Stomach (tissue), 9 donors: ENCODE results near the gene ATP5ME. TPM values are rescaled to one million over a fixed set of nuclear protein-coding genes. Genes with fewer than 3 reads are reported as not detected.
"Not testable (repeated sequence)": the region's sequence is repeated elsewhere in the genome, so short reads cannot be mapped to it uniquely, and the experiment has no call there.

ENCODE experiments used
- DNase-seq, 2 donors: peaks; one replicate each; pipeline versions ENCODE4 v3.0.0 to v3.0.0-alpha.2; 2013 to 2019
- H3K27ac ChIP-seq, 5 donors: fragments of 200-600 bp in 4 of 5; sonication (generic) in 4 of 5; one replicate each; pipeline ENCODE4 v1.5.1; 2013 to 2019; ENCODE audit warnings: mild to moderate bottlenecking in 1 of 5, moderate library complexity in 1 of 5
- H3K27me3 ChIP-seq, 3 donors: fragments of 200-600 bp; sonication (generic); one replicate each; pipeline ENCODE4 v1.5.1; 2017 to 2019; ENCODE audit warnings: mixed run types in 1 of 3
- H3K36me3 ChIP-seq, 4 donors: fragments of 200-600 bp; sonication (generic); 1 replicate in 3 of 4; 2 replicates in 1 of 4; pipeline ENCODE4 v1.5.1; 2016 to 2019
- H3K4me1 ChIP-seq, 4 donors: fragments of 200-600 bp; sonication (generic); one replicate each; pipeline ENCODE4 v1.5.1; 2016 to 2019
- H3K4me3 ChIP-seq, 4 donors: fragments of 200-600 bp; sonication (generic) in 3 of 4; one replicate each; pipeline ENCODE4 v1.5.1; 2016 to 2019; ENCODE audit warnings: mild to moderate bottlenecking in 1 of 4
- H3K9me3 ChIP-seq, 4 donors: fragments of 200-600 bp; sonication (generic); one replicate each; pipeline ENCODE4 v1.5.1; 2016 to 2019
- EP300 ChIP-seq: sonication (generic); formaldehyde crosslinking; IDR thresholded peaks from one replicate; pipeline ENCODE4 v1.6.1; 2017; ENCODE audit warnings: antibody characterized with exemption
- POLR2A ChIP-seq, 4 donors: fragments of 450-650 bp; IDR thresholded peaks; one replicate each; pipeline ENCODE4 v1.6.1; 2016; ENCODE audit warnings: antibody characterized with exemption in 4 of 4, control low read depth in 2 of 4, mild to moderate bottlenecking in 1 of 4, moderate library complexity in 1 of 4
- POLR2AphosphoS5 ChIP-seq, 3 donors: sonication (generic); formaldehyde crosslinking; IDR thresholded peaks; one replicate each; pipeline ENCODE4 v1.6.1; 2016; ENCODE audit warnings: antibody characterized with exemption in 3 of 3
- WGBS, 5 donors: extraction: QIAGEN DNeasy Blood & Tissue Kit in 3 of 5; methylation state at CpG; one replicate each; pipeline versions ENCODE4 v1.1.5 to v1.1.7; 2013 to 2018; 5-methylcytosine and 5-hydroxymethylcytosine counted together
- intact Hi-C: fragments of 100-400 bp; cut with DNase I; formaldehyde crosslinking; loops from one replicate; pipeline ENCODE4 v1.15.1; 2023; ENCODE audit warnings: low total_unique reads
- polyA plus RNA-seq, 3 donors: library from polyadenylated mRNA; stranded (reverse); fragments of 200-250 nt; gene quantifications; one replicate each; pipeline ENCODE4 v1.2.3, GENCODE V29; 2013
- total RNA-seq, 5 donors: library from RNA; depleted of rRNA; stranded (reverse); fragments of >200 nt; gene quantifications; one replicate each; pipeline versions ENCODE4 v1.1.0 to v1.2.3, GENCODE V29; 2014 to 2016
- TF ChIP-seq, protein P1 (sequence below), 7 experiments: fragments of 450-650 bp in 4 of 7; fragments of 200-600 bp in 3 of 7; sonication (generic) in 3 of 7; IDR thresholded peaks; one replicate each; pipeline ENCODE4 v1.5.1; 2016 to 2019; ENCODE audit warnings: antibody characterized with exemption in 7 of 7, control low read depth in 2 of 7, mild to moderate bottlenecking in 1 of 7
- donor health status: healthy with polysubstance abuse.
- donor health status: Bipolar disorder and iron deficiency.
- donor health status: healthy.

The ATP5ME gene
- total and polyA plus RNA-seq, 8 donors: 8.0 to 876 (median 471) TPM

DNA sequence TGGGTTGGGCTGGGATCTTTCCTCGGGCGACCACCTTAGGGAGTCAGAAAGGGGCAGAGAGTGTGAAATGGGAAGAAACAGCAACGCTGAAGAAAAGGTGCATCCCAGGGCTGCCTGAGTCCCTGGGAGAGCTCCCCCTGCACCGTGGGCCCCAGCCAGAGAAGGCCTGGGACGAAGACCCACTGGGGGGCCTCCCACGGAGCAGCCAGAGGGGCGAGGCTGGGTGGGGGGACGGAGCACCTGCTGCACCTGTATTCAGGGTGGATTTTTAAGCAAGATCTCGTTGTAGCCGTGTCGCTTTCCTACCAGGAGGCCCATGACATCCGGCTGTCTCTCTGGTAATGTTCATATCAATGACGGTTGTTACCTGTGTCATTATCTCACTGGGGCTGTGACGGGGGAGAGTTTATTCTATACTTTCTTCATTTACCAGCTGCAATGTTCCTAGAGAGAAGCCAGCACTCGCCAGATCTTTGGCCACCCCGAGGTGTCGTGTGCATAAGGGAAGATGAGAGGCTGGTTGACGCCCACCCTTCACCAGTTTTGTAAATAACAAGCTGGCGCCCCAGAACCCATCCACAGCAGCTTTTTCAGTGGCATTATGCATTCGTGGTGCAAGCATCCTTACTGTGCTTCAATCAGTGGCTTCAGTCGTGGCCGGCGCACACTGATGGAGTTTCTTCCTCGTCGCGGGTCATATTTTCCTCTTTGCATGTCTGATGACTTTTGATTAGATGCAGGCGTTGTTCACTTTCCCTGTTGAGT lies 25.9 kb upstream of the ATP5ME start:
- Histone ChIP-seq H3K27me3 (no peaks in the 10 kb centered on the region), H3K27ac (peak overlapping the region in 3 of 5 donors; percentile 37 to 82 (median 70)), H3K4me1 (peaks cover 0 to 25% (median 11%) of the 10 kb centered on the region in 4 donors), H3K9me3 (no peaks in the 10 kb centered on the region), H3K36me3 (no peaks in the 10 kb centered on the region), H3K4me3 (no peak overlapping the region)
- whole genome bisulfite sequencing, 5 donors: 81 to 86% (median 83%) methylated on average over 27 of the region's 27 CpGs
- no peak for DNase-seq
- intact Hi-C loops: no loop called here
- TF ChIP-seq, protein P1, sequence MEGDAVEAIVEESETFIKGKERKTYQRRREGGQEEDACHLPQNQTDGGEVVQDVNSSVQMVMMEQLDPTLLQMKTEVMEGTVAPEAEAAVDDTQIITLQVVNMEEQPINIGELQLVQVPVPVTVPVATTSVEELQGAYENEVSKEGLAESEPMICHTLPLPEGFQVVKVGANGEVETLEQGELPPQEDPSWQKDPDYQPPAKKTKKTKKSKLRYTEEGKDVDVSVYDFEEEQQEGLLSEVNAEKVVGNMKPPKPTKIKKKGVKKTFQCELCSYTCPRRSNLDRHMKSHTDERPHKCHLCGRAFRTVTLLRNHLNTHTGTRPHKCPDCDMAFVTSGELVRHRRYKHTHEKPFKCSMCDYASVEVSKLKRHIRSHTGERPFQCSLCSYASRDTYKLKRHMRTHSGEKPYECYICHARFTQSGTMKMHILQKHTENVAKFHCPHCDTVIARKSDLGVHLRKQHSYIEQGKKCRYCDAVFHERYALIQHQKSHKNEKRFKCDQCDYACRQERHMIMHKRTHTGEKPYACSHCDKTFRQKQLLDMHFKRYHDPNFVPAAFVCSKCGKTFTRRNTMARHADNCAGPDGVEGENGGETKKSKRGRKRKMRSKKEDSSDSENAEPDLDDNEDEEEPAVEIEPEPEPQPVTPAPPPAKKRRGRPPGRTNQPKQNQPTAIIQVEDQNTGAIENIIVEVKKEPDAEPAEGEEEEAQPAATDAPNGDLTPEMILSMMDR (IDR thresholded peaks at IDR 0.05): no peak
- TF ChIP-seq POLR2AphosphoS5 (IDR thresholded peaks at IDR 0.05) (no peak), EP300 (no peak), POLR2A (IDR thresholded peaks at IDR 0.05) (no peak)

GRCh38 chr4:694341-694940 lies 20.4 kb upstream of the ATP5ME start:
- H3K27me3 ChIP-seq, DNase-seq, intact Hi-C loops, H3K9me3 ChIP-seq, H3K36me3 ChIP-seq, H3K4me3 ChIP-seq: not testable (repeated sequence)
- peaks cover 9 to 18% (median 14%) of the 10 kb centered on the region in 4 donors for H3K4me1 ChIP-seq
- peak overlapping the region in 1 of 5 donors; percentile 28 for H3K27ac ChIP-seq
- WGBS, 5 donors: 69 to 86% (median 80%) methylated on average over 12 of the region's 12 CpGs

DNA sequence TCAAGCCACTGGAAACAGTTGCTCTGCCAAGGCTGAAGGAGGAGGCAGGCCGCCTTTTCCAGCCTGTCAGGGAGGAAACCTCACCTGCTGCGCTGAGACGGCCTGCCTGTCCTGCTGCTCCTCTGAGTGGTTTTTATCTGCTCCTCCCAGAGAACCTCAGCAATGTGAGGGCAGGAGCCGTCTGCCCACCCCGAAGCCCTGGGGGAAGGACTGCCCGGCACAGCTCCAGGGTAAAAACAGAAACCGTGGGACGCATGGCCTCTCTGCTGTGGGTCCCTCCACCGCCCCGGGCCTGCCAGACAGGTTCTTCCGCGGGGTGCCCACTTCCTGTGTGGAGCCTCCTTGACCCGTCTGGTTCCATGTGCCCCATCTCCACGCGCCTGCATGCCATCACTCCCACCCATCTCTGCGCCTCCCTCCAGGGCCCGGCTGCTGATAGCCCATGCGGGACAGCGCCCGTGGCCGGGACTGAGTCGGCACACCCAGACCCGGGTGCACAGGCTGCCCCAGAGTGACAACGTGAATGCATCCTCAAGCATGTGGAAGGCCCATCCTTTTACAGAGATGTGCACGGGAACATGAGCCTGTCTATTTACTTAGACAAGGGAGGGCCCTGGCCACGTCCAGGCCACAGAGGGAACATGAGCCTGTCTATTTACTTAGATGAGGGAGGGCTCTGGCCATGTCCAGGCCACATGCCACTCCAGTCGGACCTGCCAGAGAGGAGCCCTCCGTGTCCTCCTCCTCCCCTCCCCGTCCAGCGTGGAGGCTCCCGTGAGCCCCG lies 18.9 kb upstream of the ATP5ME start:
- H3K4me1 ChIP-seq: peaks cover 23 to 27% (median 24%) of the 10 kb centered on the region in 4 donors
- intact Hi-C loops: no loop called here
- TF ChIP-seq POLR2A (IDR thresholded peaks at IDR 0.05) (no peak), EP300 (no peak), POLR2AphosphoS5 (IDR thresholded peaks at IDR 0.05) (no peak)
- TF ChIP-seq, protein P1 (IDR thresholded peaks at IDR 0.05): no peak
- no peaks in the 10 kb centered on the region for H3K36me3 ChIP-seq
- H3K27ac ChIP-seq: no peak overlapping the region
- H3K4me3 ChIP-seq: no peak overlapping the region
- no peaks in the 10 kb centered on the region for H3K27me3 ChIP-seq
- 67 to 82% (median 77%) methylated on average over 27 to 32 of the region's 32 CpGs for WGBS, 5 donors
- no peak for DNase-seq
- H3K9me3 ChIP-seq: no peaks in the 10 kb centered on the region

- 51 to 59% (median 58%) methylated on average over 8 of the region's 8 CpGs for WGBS, 5 donors
- H3K36me3 ChIP-seq: peaks cover 0 to 9% (median 8%) of the 10 kb centered on the region in 4 donors
- no peaks in the 10 kb centered on the region for H3K9me3 ChIP-seq
- TF ChIP-seq POLR2AphosphoS5 (IDR thresholded peaks at IDR 0.05): no peak
- no peak for TF ChIP-seq POLR2A (IDR thresholded peaks at IDR 0.05)
- no peak for TF ChIP-seq EP300
- TF ChIP-seq, protein P1 (IDR thresholded peaks at IDR 0.05): no peak
- H3K4me3 ChIP-seq: peak overlapping the region; percentile 46 to 55 (median 54)
- intact Hi-C loops: no loop called here
- peak in 1 of 2 donors; percentile 28 for DNase-seq
- peaks cover 39 to 45% (median 42%) of the 10 kb centered on the region in 4 donors for H3K4me1 ChIP-seq
- no peaks in the 10 kb centered on the region for H3K27me3 ChIP-seq
- peak overlapping the region; percentile 77 to 90 (median 84) for H3K27ac ChIP-seq
These were observed 15.6 kb upstream of the ATP5ME start for GRCh38 chr4:689723-690122.
